MM.1S (cell line): ENCODE data around the gene ZNF607.
"Not testable (repeated sequence)": the region's sequence is repeated elsewhere in the genome, so short reads cannot be mapped to it uniquely, and the experiment has no call there.

ENCODE experiments used
- CTCF ChIP-seq: fragments of 300-600 bp; sonication (generic); IDR thresholded peaks from 2 replicates; pipeline ENCODE4 v1.5.1; 2016; ENCODE audit warnings: antibody characterized with exemption, low read length, mixed read lengths
- EZH2 ChIP-seq: fragments of 300-600 bp; sonication (generic); optimal IDR thresholded peaks from 2 replicates; pipeline ENCODE3; 2017; ENCODE audit warnings: low read depth, mild to moderate bottlenecking, antibody characterized with exemption, low read length, mixed read lengths

GRCh38 chr19:37757683-37758082, 38.1 kb upstream of the ZNF607 start:
- TF ChIP-seq CTCF, EZH2: not testable (repeated sequence)
